Hepatocyte (in vitro differentiated cells): ENCODE measurements around the gene OR10G3. TPM values are rescaled to one million over a fixed set of nuclear protein-coding genes. Genes with fewer than 3 reads are reported as not detected.

Experiments
- DNase-seq: peaks from one replicate; pipeline ENCODE4 v3.0.0-alpha.2; 2016; ENCODE audit warnings: low spot score
- H2AFZ ChIP-seq: fragments of 200-600 bp; sonication (generic); 2 replicates; pipeline ENCODE4 v1.6.0; 2016; ENCODE audit warnings: antibody characterized with exemption, mild to moderate bottlenecking
- H3K27ac ChIP-seq: fragments of 200-600 bp; sonication (generic); 2 replicates; pipeline ENCODE4 v1.5.1; 2016; ENCODE audit warnings: mild to moderate bottlenecking
- H3K27me3 ChIP-seq: fragments of 200-600 bp; sonication (generic); 2 replicates; pipeline ENCODE4 v1.6.1; 2016
- H3K36me3 ChIP-seq: fragments of 200-600 bp; sonication (generic); replicated peaks from 2 replicates; pipeline ENCODE4 v1.5.1; 2016; ENCODE audit warnings: low read depth; ENCODE audit not compliant: insufficient read depth
- H3K4me1 ChIP-seq: fragments of 200-600 bp; sonication (generic); 2 replicates; pipeline ENCODE4 v1.5.1; 2016; ENCODE audit warnings: mild to moderate bottlenecking, moderate library complexity; ENCODE audit not compliant: insufficient read depth
- H3K4me2 ChIP-seq: fragments of 200-600 bp; sonication (generic); 2 replicates; pipeline ENCODE4 v1.6.0; 2016
- H3K4me3 ChIP-seq: fragments of 200-600 bp; sonication (generic); 2 replicates; pipeline ENCODE4 v1.5.1; 2016; ENCODE audit warnings: mild to moderate bottlenecking
- H3K79me2 ChIP-seq: fragments of 200-600 bp; sonication (generic); 2 replicates; pipeline ENCODE4 v1.6.0; 2017; ENCODE audit warnings: mild to moderate bottlenecking
- H3K9me2 ChIP-seq: fragments of 200-600 bp; sonication (generic); replicated peaks from 2 replicates; pipeline ENCODE4 v1.6.0; 2017; ENCODE audit warnings: mild to moderate bottlenecking; ENCODE audit not compliant: insufficient read depth
- H3K9me3 ChIP-seq: fragments of 200-600 bp; sonication (generic); 2 replicates; pipeline ENCODE4 v1.5.1; 2016; ENCODE audit warnings: low read depth, mild to moderate bottlenecking
- H4K20me1 ChIP-seq: fragments of 200-600 bp; sonication (generic); 2 replicates; pipeline ENCODE4 v1.6.0; 2016; ENCODE audit warnings: mild to moderate bottlenecking; ENCODE audit not compliant: insufficient read depth, poor library complexity, severe bottlenecking
- CTCF ChIP-seq: fragments of 200-600 bp; sonication (generic); IDR thresholded peaks from 2 replicates; pipeline ENCODE4 v1.5.1; 2016; ENCODE audit warnings: antibody characterized with exemption, mild to moderate bottlenecking; ENCODE audit not compliant: poor library complexity
- EZH2 ChIP-seq: fragments of 200-600 bp; sonication (generic); IDR thresholded peaks from 2 replicates; pipeline ENCODE4 v1.6.1; 2016; ENCODE audit warnings: antibody characterized with exemption, mild to moderate bottlenecking, borderline replicate concordance
- EZH2phosphoT487 ChIP-seq: fragments of 200-600 bp; sonication (generic); IDR thresholded peaks from one replicate; pipeline ENCODE4 v1.6.1; 2018; ENCODE audit warnings: antibody characterized with exemption, mild to moderate bottlenecking, low read depth, moderate library complexity; ENCODE audit not compliant: unreplicated experiment, severe bottlenecking
- whole genome bisulfite sequencing: methylation state at CpG from one replicate; pipeline ENCODE4 v1.1.6; 2016; ENCODE audit warnings: low lambda C conversion rate; ENCODE audit errors: missing lambda C conversion rate; 5-methylcytosine and 5-hydroxymethylcytosine counted together
- polyA plus RNA-seq: library from polyadenylated mRNA; unstranded; fragments of >200 nt; fragmentation: Nextera tagmentation; extraction: Ambion mirVana; gene quantifications from 2 replicates; pipeline ENCODE4 v1.2.1, GENCODE V29; 2016
- total RNA-seq: library from RNA; depleted of rRNA; stranded (reverse); fragments of >200 nt; gene quantifications from 2 replicates; pipeline ENCODE4 v1.2.3, GENCODE V29; 2014

OR10G3 gene
- total and polyA plus RNA-seq, 2 experiments from 2014 or later = not detected

DNA sequence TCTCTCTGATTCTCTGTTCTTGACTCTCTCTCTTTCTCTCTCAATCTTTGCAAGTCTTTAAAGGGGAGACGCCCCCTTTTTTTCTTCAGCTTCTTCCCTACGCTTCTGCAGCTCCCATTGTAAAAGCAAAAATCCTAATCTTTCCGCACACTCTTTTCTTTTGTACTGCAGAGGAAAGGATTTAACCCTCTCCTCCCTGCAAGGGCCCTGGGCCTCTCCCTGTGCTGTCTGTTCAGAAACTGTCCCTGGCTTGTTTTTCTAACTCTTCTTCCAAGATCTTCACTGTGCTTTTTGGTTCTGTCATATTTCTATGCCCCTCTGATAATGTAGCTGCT, 42.8 kb downstream of the OR10G3 start:
- Histone ChIP-seq H3K4me3 (peak overlapping the region; percentile 50), H4K20me1 (no peaks in the 10 kb centered on the region), H3K4me2 (peak overlapping the region; percentile 92), H3K27me3 (peaks cover 50% of the 10 kb centered on the region), H3K79me2 (no peaks in the 10 kb centered on the region), H3K4me1 (peaks cover 11% of the 10 kb centered on the region), H2AFZ (peak overlapping the region; percentile 71), H3K27ac (no peak overlapping the region), H3K9me3 (no peaks in the 10 kb centered on the region), H3K36me3 (no peaks in the 10 kb centered on the region), H3K9me2 (no peaks in the 10 kb centered on the region)
- 6% methylated on average over 3 of the region's 3 CpGs for WGBS
- no peak for TF ChIP-seq EZH2
- no peak for TF ChIP-seq EZH2phosphoT487
- no peak for TF ChIP-seq CTCF
- no peak for DNase-seq

DNA sequence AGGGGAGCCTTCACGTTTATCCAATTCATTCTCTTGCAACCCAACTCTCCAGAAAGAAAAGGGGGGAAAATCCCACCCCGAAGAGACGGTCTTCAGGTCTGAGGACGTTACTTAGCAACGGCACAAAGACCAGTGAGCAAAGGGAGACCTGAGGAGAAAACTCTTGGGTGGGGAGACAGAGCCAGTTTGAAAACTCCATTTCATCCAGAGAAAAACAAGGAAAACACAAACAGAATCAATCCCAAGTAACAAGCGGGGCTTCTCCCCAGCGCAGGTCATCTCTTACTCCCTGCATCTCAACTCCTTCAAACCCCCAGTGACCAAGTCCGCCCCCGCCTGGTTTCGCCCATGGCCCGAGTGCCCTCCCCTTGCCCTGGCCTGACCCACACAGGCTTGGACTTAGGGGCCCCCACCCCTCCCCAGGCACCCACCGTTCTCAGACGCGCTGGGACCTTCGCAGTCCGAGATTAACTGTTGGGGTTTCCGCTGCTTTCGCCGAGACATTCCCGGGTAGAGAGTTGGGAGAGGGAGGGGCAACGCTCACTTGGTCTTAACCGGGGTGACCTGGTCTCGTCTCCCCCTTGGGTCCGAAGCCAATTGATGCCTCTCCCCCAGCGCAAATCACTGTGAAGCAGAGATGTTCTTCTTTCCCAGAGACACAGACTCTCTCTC, 43.3 kb downstream of the OR10G3 start:
- no peak overlapping the region for H3K27ac ChIP-seq
- TF ChIP-seq CTCF (no peak), EZH2phosphoT487 (no peak), EZH2 (no peak)
- no peak for DNase-seq
- H3K9me3 ChIP-seq = no peaks in the 10 kb centered on the region
- no peaks in the 10 kb centered on the region for H3K9me2 ChIP-seq
- H3K27me3 ChIP-seq = peaks cover 50% of the 10 kb centered on the region
- no peaks in the 10 kb centered on the region for H3K79me2 ChIP-seq
- H3K4me1 ChIP-seq = peaks cover 11% of the 10 kb centered on the region
- WGBS = 3% methylated on average over 25 of the region's 25 CpGs
- no peaks in the 10 kb centered on the region for H4K20me1 ChIP-seq
- peak overlapping the region; percentile 92 for H3K4me2 ChIP-seq
- peak overlapping the region; percentile 50 for H3K4me3 ChIP-seq
- H3K36me3 ChIP-seq = no peaks in the 10 kb centered on the region
- peak overlapping the region; percentile 71 for H2AFZ ChIP-seq

- WGBS = 17% methylated on average over 6 of the region's 6 CpGs
- Histone ChIP-seq H3K9me2 (no peaks in the 10 kb centered on the region), H3K36me3 (no peaks in the 10 kb centered on the region), H3K27me3 (peaks cover 50% of the 10 kb centered on the region), H3K9me3 (no peaks in the 10 kb centered on the region), H3K4me2 (peak overlapping the region; percentile 92), H3K4me3 (peak overlapping the region; percentile 50), H3K79me2 (no peaks in the 10 kb centered on the region), H3K4me1 (peaks cover 11% of the 10 kb centered on the region), H2AFZ (peak overlapping the region; percentile 71), H3K27ac (no peak overlapping the region), H4K20me1 (no peaks in the 10 kb centered on the region)
- no peak for DNase-seq
- TF ChIP-seq CTCF (no peak), EZH2 (no peak), EZH2phosphoT487 (no peak)
These were observed 44.1 kb downstream of the OR10G3 start for GRCh38 chr14:21535545-21536417.
